Left kidney (tissue), 1 donor: Measurements from ENCODE around the gene GTF2A1L. TPM values are rescaled to one million over a fixed set of nuclear protein-coding genes. Genes with fewer than 3 reads are reported as not detected.

Experiments used
- polyA plus RNA-seq: library from polyadenylated mRNA; unstranded; fragments of 120-200 nt; gene quantifications from one replicate; pipeline ENCODE4 v1.2.1, GENCODE V29; 2013; ENCODE audit not compliant: insufficient read length

GTF2A1L gene
- polyA plus RNA-seq, 1 donor = 0.25 TPM

Other genes with a start within 250 kb of the GTF2A1L start
- 43.3 TPM for gene PPP1R21, start 177.1 kb upstream of the GTF2A1L start, polyA plus RNA-seq
- gene STON1, start 87.7 kb upstream of the GTF2A1L start, polyA plus RNA-seq = 39.3 TPM
- gene LHCGR, start 137.9 kb downstream of the GTF2A1L start, polyA plus RNA-seq = 0.37 TPM